Measurements from ENCODE around the gene ROCK2. TPM values are rescaled to one million over a fixed set of nuclear protein-coding genes. Genes with fewer than 3 reads are reported as not detected.
A peak's percentile ranks its signal among the peaks of the same experiment; 100 is the strongest.

ROCK2 gene
- total RNA-seq, 1 donor from 2014 or later = 45.1 TPM

DNA sequence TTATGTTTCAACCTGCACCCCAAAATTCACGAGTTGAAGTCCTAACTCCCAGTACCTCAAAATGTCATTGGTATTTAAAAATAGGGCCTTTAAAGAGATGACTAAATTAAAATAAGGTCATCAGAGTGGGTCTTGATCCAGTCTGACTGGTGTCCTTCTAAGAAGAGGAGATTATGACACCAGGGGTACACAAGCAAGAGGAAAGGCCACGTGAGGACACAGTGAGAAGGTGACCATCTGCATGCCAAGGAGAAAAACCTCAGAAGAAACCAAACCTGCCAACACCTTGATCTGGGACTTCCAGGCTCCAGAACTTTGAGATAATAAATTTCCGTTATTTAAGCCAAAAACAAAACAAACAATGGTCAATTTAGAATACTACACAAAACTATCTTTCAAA is 22.6 kb downstream of the ROCK2 start:
- Mint-ChIP-seq H3K9me3 (ENCODE audit: unreplicated experiment) (no peaks in the 10 kb centered on the region), H3K4me3 (ENCODE audit: unreplicated experiment) (no peak overlapping the region), H3K27ac (ENCODE audit: unreplicated experiment) (no peak overlapping the region), H3K27me3 (ENCODE audit: low read depth, unreplicated experiment) (no peaks in the 10 kb centered on the region), H3K36me3 (ENCODE audit: low read depth, unreplicated experiment) (peaks cover 2% of the 10 kb centered on the region), H3K4me1 (ENCODE audit: low read depth, unreplicated experiment) (peaks cover 7% of the 10 kb centered on the region)
- no peak for DNase-seq (ENCODE audit: low read depth)
- no peak overlapping the region for H3K9ac ChIP-seq (ENCODE audit: low read length)
- H3K4me2 ChIP-seq (ENCODE audit: low read length) = no peak overlapping the region
- no peaks in the 10 kb centered on the region for H3K9me3 ChIP-seq (ENCODE audit: insufficient read depth, low read depth, low read length)
- peaks cover 5% of the 10 kb centered on the region for H3K4me1 ChIP-seq (ENCODE audit: insufficient read depth, low read length)
- peaks cover 75% of the 10 kb centered on the region for H3K79me2 ChIP-seq (ENCODE audit: insufficient read depth, low read length)
- H3K36me3 ChIP-seq (ENCODE audit: insufficient read depth, low read length) = no peaks in the 10 kb centered on the region
- H3K4me3 ChIP-seq (ENCODE audit: insufficient read depth, low read depth, low read length) = no peak overlapping the region
- FAIRE-seq = no peak
- no peak overlapping the region for H2AFZ ChIP-seq (ENCODE audit: low read depth, low read length)
- no peaks in the 10 kb centered on the region for H3K27me3 ChIP-seq (ENCODE audit: insufficient read depth, low read length)
- TF ChIP-seq EZH2 (IDR thresholded peaks at IDR 0.05; ENCODE audit: insufficient read depth, low read length) (no peak), CTCF (IDR thresholded peaks at IDR 0.05; ENCODE audit: insufficient read depth, low read depth, low read length) (no peak)
- H3K27ac ChIP-seq (ENCODE audit: low read depth, low read length) = no peak overlapping the region
- peaks cover 64% of the 10 kb centered on the region for H4K20me1 ChIP-seq (ENCODE audit: insufficient read depth, low read length)

DNA sequence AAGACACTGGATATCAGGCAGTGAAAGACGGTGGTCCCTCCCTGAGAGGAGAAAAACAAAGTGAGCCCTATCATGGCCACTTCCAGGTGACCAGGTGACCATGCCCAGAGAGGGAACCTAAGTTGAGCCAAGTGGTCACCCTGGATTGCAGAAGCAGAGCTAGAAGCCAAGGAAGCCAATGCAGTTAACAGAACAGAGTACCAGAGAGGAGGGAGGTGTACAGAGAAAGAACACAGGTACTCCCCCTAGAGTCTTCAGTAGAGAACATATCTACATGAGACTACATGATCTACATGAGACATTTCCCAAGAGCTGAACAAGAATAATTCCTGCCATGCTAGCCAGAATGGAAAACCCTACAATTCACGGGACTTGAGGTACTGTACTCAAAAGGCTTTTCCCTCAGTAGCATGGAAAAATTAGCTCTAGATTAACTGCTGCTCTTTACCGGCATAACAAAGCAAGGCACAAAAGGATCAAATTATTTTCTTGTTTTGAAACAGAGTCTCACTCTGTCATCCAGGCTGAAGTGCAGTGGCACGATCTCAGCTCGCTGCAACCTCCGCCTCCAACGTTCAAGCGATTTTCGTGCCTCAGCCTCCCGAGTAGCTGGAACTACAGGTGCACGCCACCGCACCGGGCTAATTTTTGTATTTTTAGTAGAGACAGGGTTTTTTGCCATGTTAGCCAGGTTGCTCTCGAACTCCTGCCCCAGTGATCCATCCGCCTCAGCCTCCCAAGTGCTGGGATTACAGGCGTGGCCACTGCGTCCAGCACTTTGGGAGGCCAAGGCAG is 23.5 kb downstream of the ROCK2 start:
- no peak overlapping the region for H3K9ac ChIP-seq (ENCODE audit: low read length)
- no peak overlapping the region for H3K4me2 ChIP-seq (ENCODE audit: low read length)
- DNase-seq (ENCODE audit: low read depth) = no peak
- H3K4me3 Mint-ChIP-seq (ENCODE audit: unreplicated experiment) = no peak overlapping the region
- peaks cover 7% of the 10 kb centered on the region for H3K4me1 Mint-ChIP-seq (ENCODE audit: low read depth, unreplicated experiment)
- H3K36me3 ChIP-seq (ENCODE audit: insufficient read depth, low read length) = no peaks in the 10 kb centered on the region
- H3K27me3 Mint-ChIP-seq (ENCODE audit: low read depth, unreplicated experiment) = no peaks in the 10 kb centered on the region
- H3K4me3 ChIP-seq (ENCODE audit: insufficient read depth, low read depth, low read length) = no peak overlapping the region
- H3K9me3 Mint-ChIP-seq (ENCODE audit: unreplicated experiment) = no peaks in the 10 kb centered on the region
- H4K20me1 ChIP-seq (ENCODE audit: insufficient read depth, low read length) = peaks cover 62% of the 10 kb centered on the region
- no peaks in the 10 kb centered on the region for H3K9me3 ChIP-seq (ENCODE audit: insufficient read depth, low read depth, low read length)
- no peak for TF ChIP-seq EZH2 (IDR thresholded peaks at IDR 0.05; ENCODE audit: insufficient read depth, low read length)
- H3K27me3 ChIP-seq (ENCODE audit: insufficient read depth, low read length) = no peaks in the 10 kb centered on the region
- peaks cover 5% of the 10 kb centered on the region for H3K4me1 ChIP-seq (ENCODE audit: insufficient read depth, low read length)
- no peak overlapping the region for H2AFZ ChIP-seq (ENCODE audit: low read depth, low read length)
- H3K27ac Mint-ChIP-seq (ENCODE audit: unreplicated experiment) = no peak overlapping the region
- peaks cover 2% of the 10 kb centered on the region for H3K36me3 Mint-ChIP-seq (ENCODE audit: low read depth, unreplicated experiment)
- FAIRE-seq = no peak
- no peak overlapping the region for H3K27ac ChIP-seq (ENCODE audit: low read depth, low read length)
- peaks cover 75% of the 10 kb centered on the region for H3K79me2 ChIP-seq (ENCODE audit: insufficient read depth, low read length)

GRCh38 chr2:11319939-11320338 is 24.5 kb downstream of the ROCK2 start:
- DNase-seq (ENCODE audit: low read depth) (peak; percentile 89), FAIRE-seq (no peak)
- no peak overlapping the region for H3K27ac ChIP-seq (ENCODE audit: low read depth, low read length)
- Mint-ChIP-seq H3K4me3 (ENCODE audit: unreplicated experiment) (no peak overlapping the region), H3K27ac (ENCODE audit: unreplicated experiment) (no peak overlapping the region), H3K36me3 (ENCODE audit: low read depth, unreplicated experiment) (peaks cover 2% of the 10 kb centered on the region), H3K9me3 (ENCODE audit: unreplicated experiment) (no peaks in the 10 kb centered on the region), H3K4me1 (ENCODE audit: low read depth, unreplicated experiment) (peaks cover 7% of the 10 kb centered on the region), H3K27me3 (ENCODE audit: low read depth, unreplicated experiment) (no peaks in the 10 kb centered on the region)
- H3K79me2 ChIP-seq (ENCODE audit: insufficient read depth, low read length) = peaks cover 75% of the 10 kb centered on the region
- no peak overlapping the region for H3K4me3 ChIP-seq (ENCODE audit: insufficient read depth, low read depth, low read length)
- peaks cover 54% of the 10 kb centered on the region for H4K20me1 ChIP-seq (ENCODE audit: insufficient read depth, low read length)
- H3K9me3 ChIP-seq (ENCODE audit: insufficient read depth, low read depth, low read length) = no peaks in the 10 kb centered on the region
- no peaks in the 10 kb centered on the region for H3K27me3 ChIP-seq (ENCODE audit: insufficient read depth, low read length)
- no peak overlapping the region for H3K4me2 ChIP-seq (ENCODE audit: low read length)
- TF ChIP-seq EZH2 (IDR thresholded peaks at IDR 0.05; ENCODE audit: insufficient read depth, low read length) (no peak), CTCF (IDR thresholded peaks at IDR 0.05; ENCODE audit: insufficient read depth, low read depth, low read length) (no peak)
- H3K4me1 ChIP-seq (ENCODE audit: insufficient read depth, low read length) = peaks cover 5% of the 10 kb centered on the region
- H3K36me3 ChIP-seq (ENCODE audit: insufficient read depth, low read length) = no peaks in the 10 kb centered on the region
- H2AFZ ChIP-seq (ENCODE audit: low read depth, low read length) = no peak overlapping the region
- H3K9ac ChIP-seq (ENCODE audit: low read length) = no peak overlapping the region
